Measurements from ENCODE around the gene VGLL4. TPM values are rescaled to one million over a fixed set of nuclear protein-coding genes. Genes with fewer than 3 reads are reported as not detected.
A peak's percentile ranks its signal among the peaks of the same experiment; 100 is the strongest.

Gene VGLL4
- total RNA-seq, 6 donors from 2014 or later = 46.5 to 93.6 (median 60.1) TPM

- Histone ChIP-seq H3K36me3 (peaks cover 0 to 54% (median 31%) of the 10 kb centered on the region in 4 donors), H3K9me3 (no peaks in the 10 kb centered on the region), H3K4me1 (peaks cover 37 to 67% (median 44%) of the 10 kb centered on the region in 4 donors), H3K27ac (no peak overlapping the region), H3K27me3 (no peaks in the 10 kb centered on the region), H3K4me3 (no peak overlapping the region)
- DNase-seq = no peak
- 87 to 89% methylated on average over 11 to 13 of the region's 13 CpGs for WGBS, 2 donors
- no peak for ATAC-seq (ENCODE audit: low FRiP score in 2 of 2)
- TF ChIP-seq POLR2A (IDR thresholded peaks at IDR 0.05) = no peak
- TF ChIP-seq, protein P1, sequence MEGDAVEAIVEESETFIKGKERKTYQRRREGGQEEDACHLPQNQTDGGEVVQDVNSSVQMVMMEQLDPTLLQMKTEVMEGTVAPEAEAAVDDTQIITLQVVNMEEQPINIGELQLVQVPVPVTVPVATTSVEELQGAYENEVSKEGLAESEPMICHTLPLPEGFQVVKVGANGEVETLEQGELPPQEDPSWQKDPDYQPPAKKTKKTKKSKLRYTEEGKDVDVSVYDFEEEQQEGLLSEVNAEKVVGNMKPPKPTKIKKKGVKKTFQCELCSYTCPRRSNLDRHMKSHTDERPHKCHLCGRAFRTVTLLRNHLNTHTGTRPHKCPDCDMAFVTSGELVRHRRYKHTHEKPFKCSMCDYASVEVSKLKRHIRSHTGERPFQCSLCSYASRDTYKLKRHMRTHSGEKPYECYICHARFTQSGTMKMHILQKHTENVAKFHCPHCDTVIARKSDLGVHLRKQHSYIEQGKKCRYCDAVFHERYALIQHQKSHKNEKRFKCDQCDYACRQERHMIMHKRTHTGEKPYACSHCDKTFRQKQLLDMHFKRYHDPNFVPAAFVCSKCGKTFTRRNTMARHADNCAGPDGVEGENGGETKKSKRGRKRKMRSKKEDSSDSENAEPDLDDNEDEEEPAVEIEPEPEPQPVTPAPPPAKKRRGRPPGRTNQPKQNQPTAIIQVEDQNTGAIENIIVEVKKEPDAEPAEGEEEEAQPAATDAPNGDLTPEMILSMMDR (IDR thresholded peaks at IDR 0.05) = no peak
- no peak for TF ChIP-seq EP300 (IDR thresholded peaks at IDR 0.05)
- TF ChIP-seq POLR2AphosphoS5 (IDR thresholded peaks at IDR 0.05) = no peak
Measured at GRCh38 chr3:11558002-11558401, 85.7 kb downstream of the VGLL4 start.

- no peaks in the 10 kb centered on the region for H3K9me3 ChIP-seq
- H3K4me3 ChIP-seq = no peak overlapping the region
- H3K4me1 ChIP-seq = peaks cover 35 to 59% (median 40%) of the 10 kb centered on the region in 4 donors
- DNase-seq (peak in 1 of 2 donors; percentile 51), ATAC-seq (ENCODE audit: low FRiP score in 2 of 2) (peak in 1 of 2 donors; percentile 68)
- peaks cover 0 to 45% (median 22%) of the 10 kb centered on the region in 4 donors for H3K36me3 ChIP-seq
- no peaks in the 10 kb centered on the region for H3K27me3 ChIP-seq
- peak overlapping the region in 1 of 4 donors; percentile 11 for H3K27ac ChIP-seq
- WGBS, 2 donors = 75 to 84% methylated on average over 16 of the region's 16 CpGs
- TF ChIP-seq EP300 (IDR thresholded peaks at IDR 0.05) = no peak
- TF ChIP-seq, protein P1 (IDR thresholded peaks at IDR 0.05) = no peak
- TF ChIP-seq POLR2A (IDR thresholded peaks at IDR 0.05) = no peak
- no peak for TF ChIP-seq POLR2AphosphoS5 (IDR thresholded peaks at IDR 0.05)
Measured at GRCh38 chr3:11556851-11557644, 86.7 kb downstream of the VGLL4 start.

- TF ChIP-seq EP300 (IDR thresholded peaks at IDR 0.05) (no peak), POLR2AphosphoS5 (IDR thresholded peaks at IDR 0.05) (no peak), POLR2A (IDR thresholded peaks at IDR 0.05) (no peak)
- TF ChIP-seq, protein P1 (IDR thresholded peaks at IDR 0.05) = no peak
- Histone ChIP-seq H3K4me3 (no peak overlapping the region), H3K27ac (peak overlapping the region; percentile 6 to 75 (median 40)), H3K36me3 (peaks cover 0 to 45% (median 22%) of the 10 kb centered on the region in 4 donors), H3K9me3 (no peaks in the 10 kb centered on the region), H3K27me3 (no peaks in the 10 kb centered on the region), H3K4me1 (peaks cover 27 to 52% (median 38%) of the 10 kb centered on the region in 4 donors)
- DNase-seq = peak in 1 of 2 donors; percentile 68
- WGBS, 2 donors = 81% methylated on average over 18 to 23 of the region's 23 CpGs
- no peak for ATAC-seq (ENCODE audit: low FRiP score in 2 of 2)
Measured at GRCh38 chr3:11555881-11556633, 87.7 kb downstream of the VGLL4 start.

- Histone ChIP-seq H3K4me3 (no peak overlapping the region), H3K4me1 (peaks cover 19 to 48% (median 34%) of the 10 kb centered on the region in 4 donors), H3K27me3 (no peaks in the 10 kb centered on the region), H3K36me3 (peaks cover 0 to 45% (median 22%) of the 10 kb centered on the region in 4 donors), H3K9me3 (no peaks in the 10 kb centered on the region), H3K27ac (peak overlapping the region; percentile 6 to 75 (median 40))
- ATAC-seq (ENCODE audit: low FRiP score in 2 of 2) (no peak), DNase-seq (peak in 1 of 2 donors; percentile 64)
- TF ChIP-seq EP300 (IDR thresholded peaks at IDR 0.05) (no peak), POLR2A (IDR thresholded peaks at IDR 0.05) (no peak), POLR2AphosphoS5 (IDR thresholded peaks at IDR 0.05) (no peak)
- TF ChIP-seq, protein P1 (IDR thresholded peaks at IDR 0.05) = no peak
- 89 to 96% methylated on average over 5 to 10 of the region's 13 CpGs for WGBS, 2 donors
Measured at GRCh38 chr3:11555211-11555782, 88.4 kb downstream of the VGLL4 start.
